HUES64 (cell line): ENCODE data around the gene DDO.

ENCODE experiments used
- H3K27ac ChIP-seq: 2 replicates; pipeline ENCODE4 v1.7.0; 2013; ENCODE audit warnings: low read depth, low read length, inconsistent platforms
- H3K27me3 ChIP-seq: 2 replicates; pipeline ENCODE4 v1.6.1; 2013; ENCODE audit warnings: mild to moderate bottlenecking, low read length; ENCODE audit not compliant: insufficient read depth
- H3K36me3 ChIP-seq: 2 replicates; pipeline ENCODE4 v1.6.1; 2013; ENCODE audit warnings: mild to moderate bottlenecking, low read length; ENCODE audit not compliant: insufficient read depth
- H3K4me1 ChIP-seq: 2 replicates; pipeline ENCODE4 v1.6.1; 2013; ENCODE audit warnings: mild to moderate bottlenecking, low read length, moderate library complexity; ENCODE audit not compliant: insufficient read depth
- H3K4me3 ChIP-seq: 2 replicates; pipeline ENCODE4 v1.5.1; 2013; ENCODE audit warnings: mild to moderate bottlenecking, low read length, moderate library complexity
- H3K9ac ChIP-seq: 2 replicates; pipeline ENCODE4 v1.6.1; 2013; ENCODE audit warnings: mild to moderate bottlenecking, low read depth, low read length
- H3K9me3 ChIP-seq: 2 replicates; pipeline ENCODE4 v1.6.1; 2013; ENCODE audit warnings: low read depth, low read length; ENCODE audit not compliant: insufficient read depth
- WGBS: fragments of 150-250, 120-280 bp; methylation state at CpG from one replicate; pipeline ENCODE4 v1.1.7; 2013; ENCODE audit warnings: missing lambda C conversion rate; 5-methylcytosine and 5-hydroxymethylcytosine counted together

The DDO gene

GRCh38 chr6:110419028-110419739 lies 3.8 kb upstream of the DDO start:
- 88% methylated on average over 6 of the region's 6 CpGs for WGBS
- H3K27ac ChIP-seq = no peak overlapping the region

GRCh38 chr6:110418594-110418993 lies 3.2 kb upstream of the DDO start:
- Histone ChIP-seq H3K4me1 (no peaks in the 10 kb centered on the region), H3K9me3 (no peaks in the 10 kb centered on the region), H3K4me3 (no peak overlapping the region), H3K9ac (no peak overlapping the region), H3K36me3 (no peaks in the 10 kb centered on the region), H3K27ac (no peak overlapping the region), H3K27me3 (no peaks in the 10 kb centered on the region)
- 92% methylated on average over 3 of the region's 3 CpGs for WGBS

More at GRCh38 chr6:110419028-110419739, 3.8 kb upstream of the DDO start:
- H3K4me3 ChIP-seq = no peak overlapping the region
- H3K4me1 ChIP-seq = no peaks in the 10 kb centered on the region
- H3K27me3 ChIP-seq = no peaks in the 10 kb centered on the region
- H3K9ac ChIP-seq = no peak overlapping the region
- no peaks in the 10 kb centered on the region for H3K36me3 ChIP-seq
- no peaks in the 10 kb centered on the region for H3K9me3 ChIP-seq

GRCh38 chr6:110414669-110415068 lies 706 bp downstream of the DDO start:
- Histone ChIP-seq H3K9me3 (no peaks in the 10 kb centered on the region), H3K4me3 (no peak overlapping the region), H3K27me3 (no peaks in the 10 kb centered on the region), H3K36me3 (no peaks in the 10 kb centered on the region), H3K4me1 (no peaks in the 10 kb centered on the region), H3K27ac (no peak overlapping the region), H3K9ac (no peak overlapping the region)
- WGBS = 84% methylated on average over 4 of the region's 4 CpGs

- Histone ChIP-seq H3K27me3 (no peaks in the 10 kb centered on the region), H3K36me3 (no peaks in the 10 kb centered on the region), H3K4me1 (no peaks in the 10 kb centered on the region), H3K9me3 (no peaks in the 10 kb centered on the region), H3K9ac (no peak overlapping the region), H3K27ac (no peak overlapping the region), H3K4me3 (no peak overlapping the region)
- WGBS = 93% methylated on average over 8 of the region's 8 CpGs
Measured at GRCh38 chr6:110412360-110412759, 3.0 kb downstream of the DDO start.

GRCh38 chr6:110410511-110410910 lies 4.9 kb downstream of the DDO start:
- no peaks in the 10 kb centered on the region for H3K27me3 ChIP-seq
- no peaks in the 10 kb centered on the region for H3K4me1 ChIP-seq
- no peak overlapping the region for H3K4me3 ChIP-seq
- 82% methylated on average over 4 of the region's 4 CpGs for WGBS
- H3K9ac ChIP-seq = no peak overlapping the region
- H3K36me3 ChIP-seq = no peaks in the 10 kb centered on the region
- H3K27ac ChIP-seq = no peak overlapping the region
- no peaks in the 10 kb centered on the region for H3K9me3 ChIP-seq

GRCh38 chr6:110409794-110410193 lies 5.6 kb downstream of the DDO start:
- H3K9ac ChIP-seq = no peak overlapping the region
- no peaks in the 10 kb centered on the region for H3K4me1 ChIP-seq
- no peak overlapping the region for H3K4me3 ChIP-seq
- H3K27me3 ChIP-seq = no peaks in the 10 kb centered on the region
- H3K36me3 ChIP-seq = no peaks in the 10 kb centered on the region
- no peak overlapping the region for H3K27ac ChIP-seq
- no peaks in the 10 kb centered on the region for H3K9me3 ChIP-seq

- 76% methylated on average over 6 of the region's 6 CpGs for WGBS
- Histone ChIP-seq H3K27me3 (no peaks in the 10 kb centered on the region), H3K4me1 (no peaks in the 10 kb centered on the region), H3K27ac (no peak overlapping the region), H3K4me3 (no peak overlapping the region), H3K9me3 (no peaks in the 10 kb centered on the region), H3K36me3 (no peaks in the 10 kb centered on the region), H3K9ac (no peak overlapping the region)
Measured at GRCh38 chr6:110408901-110409300, 6.5 kb downstream of the DDO start.

GRCh38 chr6:110404607-110405006 lies 10.8 kb downstream of the DDO start:
- H3K4me3 ChIP-seq = no peak overlapping the region
- WGBS = 94% methylated on average over 8 of the region's 8 CpGs

GRCh38 chr6:110401585-110402176 lies 13.7 kb downstream of the DDO start:
- 93% methylated on average over 2 of the region's 4 CpGs for WGBS
- H3K36me3 ChIP-seq = no peaks in the 10 kb centered on the region
- H3K27ac ChIP-seq = no peak overlapping the region
- H3K9me3 ChIP-seq = no peaks in the 10 kb centered on the region
- no peak overlapping the region for H3K4me3 ChIP-seq
- no peaks in the 10 kb centered on the region for H3K27me3 ChIP-seq
- no peak overlapping the region for H3K9ac ChIP-seq
- no peaks in the 10 kb centered on the region for H3K4me1 ChIP-seq

More at GRCh38 chr6:110404607-110405006, 10.8 kb downstream of the DDO start:
- H3K27ac ChIP-seq = no peak overlapping the region
- no peak overlapping the region for H3K9ac ChIP-seq
- no peaks in the 10 kb centered on the region for H3K9me3 ChIP-seq
- H3K36me3 ChIP-seq = no peaks in the 10 kb centered on the region
- no peaks in the 10 kb centered on the region for H3K4me1 ChIP-seq
- H3K27me3 ChIP-seq = no peaks in the 10 kb centered on the region

GRCh38 chr6:110400208-110400607 lies 15.2 kb downstream of the DDO start:
- Histone ChIP-seq H3K27me3 (no peaks in the 10 kb centered on the region), H3K36me3 (no peaks in the 10 kb centered on the region), H3K27ac (no peak overlapping the region), H3K4me3 (no peak overlapping the region), H3K9me3 (no peaks in the 10 kb centered on the region), H3K4me1 (no peaks in the 10 kb centered on the region), H3K9ac (no peak overlapping the region)
- 94% methylated on average over 18 of the region's 18 CpGs for WGBS

GRCh38 chr6:110399219-110400071 lies 15.9 kb downstream of the DDO start:
- Histone ChIP-seq H3K4me1 (no peaks in the 10 kb centered on the region), H3K9me3 (no peaks in the 10 kb centered on the region), H3K27me3 (no peaks in the 10 kb centered on the region), H3K4me3 (no peak overlapping the region), H3K36me3 (no peaks in the 10 kb centered on the region), H3K9ac (no peak overlapping the region), H3K27ac (no peak overlapping the region)
- 93% methylated on average over 43 of the region's 43 CpGs for WGBS
